ENCODE data around the gene PDE10A.
A peak's percentile ranks its signal among the peaks of the same experiment; 100 is the strongest.

Gene PDE10A

GRCh38 chr6:165345700-165346099, 317.3 kb downstream of the PDE10A start:
- Histone ChIP-seq H3K36me3 (ENCODE audit: insufficient read depth, low read length) (no peaks in the 10 kb centered on the region), H3K4me3 (ENCODE audit: low read length) (no peak overlapping the region), H3K4me1 (ENCODE audit: insufficient read depth, low read length) (no peaks in the 10 kb centered on the region; the same call in 1 of the 2 replicates), H3K27ac (ENCODE audit: low read depth, low read length) (no peak overlapping the region), H3K9ac (ENCODE audit: low read depth, low read length) (no peak overlapping the region), H3K27me3 (ENCODE audit: insufficient read depth, low read length) (no peaks in the 10 kb centered on the region), H3K9me3 (ENCODE audit: insufficient read depth, low read depth, low read length) (peaks cover 12% of the 10 kb centered on the region)
- WGBS: 87% methylated on average over 4 of the region's 4 CpGs

- no peak overlapping the region for H3K4me3 ChIP-seq (ENCODE audit: low read length)
- H3K27ac ChIP-seq (ENCODE audit: low read depth, low read length): no peak overlapping the region
- H3K36me3 ChIP-seq (ENCODE audit: insufficient read depth, low read length): no peaks in the 10 kb centered on the region
- H3K9ac ChIP-seq (ENCODE audit: low read depth, low read length): no peak overlapping the region
- WGBS: 95% methylated on average over 5 of the region's 5 CpGs
- H3K27me3 ChIP-seq (ENCODE audit: insufficient read depth, low read length): no peaks in the 10 kb centered on the region
- H3K4me1 ChIP-seq (ENCODE audit: insufficient read depth, low read length): no peaks in the 10 kb centered on the region; the same call in 1 of the 2 replicates
- no peaks in the 10 kb centered on the region for H3K9me3 ChIP-seq (ENCODE audit: insufficient read depth, low read depth, low read length)
Measured at GRCh38 chr6:165340532-165340931, 322.5 kb downstream of the PDE10A start.

GRCh38 chr6:165325609-165326008, 337.4 kb downstream of the PDE10A start:
- H3K4me3 ChIP-seq (ENCODE audit: low read length): no peak overlapping the region
- no peaks in the 10 kb centered on the region for H3K27me3 ChIP-seq (ENCODE audit: insufficient read depth, low read length)
- H3K9me3 ChIP-seq (ENCODE audit: insufficient read depth, low read depth, low read length): peaks cover 16% of the 10 kb centered on the region
- no peaks in the 10 kb centered on the region for H3K36me3 ChIP-seq (ENCODE audit: insufficient read depth, low read length)
- H3K27ac ChIP-seq (ENCODE audit: low read depth, low read length): no peak overlapping the region
- no peak overlapping the region for H3K9ac ChIP-seq (ENCODE audit: low read depth, low read length)
- H3K4me1 ChIP-seq (ENCODE audit: insufficient read depth, low read length): no peaks in the 10 kb centered on the region
- WGBS: 96% methylated on average over 7 of the region's 7 CpGs

- peaks cover 16% of the 10 kb centered on the region for H3K9me3 ChIP-seq (ENCODE audit: insufficient read depth, low read depth, low read length)
- H3K9ac ChIP-seq (ENCODE audit: low read depth, low read length): no peak overlapping the region
- 84% methylated on average over 1 of the region's 1 CpG for WGBS
- H3K27ac ChIP-seq (ENCODE audit: low read depth, low read length): no peak overlapping the region
- no peaks in the 10 kb centered on the region for H3K4me1 ChIP-seq (ENCODE audit: insufficient read depth, low read length)
- no peaks in the 10 kb centered on the region for H3K36me3 ChIP-seq (ENCODE audit: insufficient read depth, low read length)
- no peak overlapping the region for H3K4me3 ChIP-seq (ENCODE audit: low read length)
- no peaks in the 10 kb centered on the region for H3K27me3 ChIP-seq (ENCODE audit: insufficient read depth, low read length)
Measured at GRCh38 chr6:165321555-165322145, 341.4 kb downstream of the PDE10A start.

GRCh38 chr6:165321150-165321549, 341.9 kb downstream of the PDE10A start:
- Histone ChIP-seq H3K36me3 (ENCODE audit: insufficient read depth, low read length) (no peaks in the 10 kb centered on the region), H3K4me1 (ENCODE audit: insufficient read depth, low read length) (no peaks in the 10 kb centered on the region), H3K27ac (ENCODE audit: low read depth, low read length) (no peak overlapping the region), H3K9me3 (ENCODE audit: insufficient read depth, low read depth, low read length) (peaks cover 16% of the 10 kb centered on the region), H3K4me3 (ENCODE audit: low read length) (no peak overlapping the region), H3K27me3 (ENCODE audit: insufficient read depth, low read length) (no peaks in the 10 kb centered on the region), H3K9ac (ENCODE audit: low read depth, low read length) (no peak overlapping the region)
- WGBS: 82% methylated on average over 3 of the region's 3 CpGs

- no peaks in the 10 kb centered on the region for H3K36me3 ChIP-seq (ENCODE audit: insufficient read depth, low read length)
- H3K9ac ChIP-seq (ENCODE audit: low read depth, low read length): no peak overlapping the region
- peaks cover 16% of the 10 kb centered on the region for H3K9me3 ChIP-seq (ENCODE audit: insufficient read depth, low read depth, low read length)
- H3K27ac ChIP-seq (ENCODE audit: low read depth, low read length): no peak overlapping the region
- H3K27me3 ChIP-seq (ENCODE audit: insufficient read depth, low read length): no peaks in the 10 kb centered on the region
- no peaks in the 10 kb centered on the region for H3K4me1 ChIP-seq (ENCODE audit: insufficient read depth, low read length)
- no peak overlapping the region for H3K4me3 ChIP-seq (ENCODE audit: low read length)
- WGBS: 93% methylated on average over 14 of the region's 14 CpGs
Measured at GRCh38 chr6:165317723-165318122, 345.3 kb downstream of the PDE10A start.

- 15% methylated on average over 34 of the region's 35 CpGs for WGBS
- peaks cover 20% of the 10 kb centered on the region for H3K27me3 ChIP-seq (ENCODE audit: insufficient read depth, low read length)
- peak within 1 kb of the TSS; percentile 67 for H3K9ac ChIP-seq (ENCODE audit: low read depth, low read length)
- H3K9me3 ChIP-seq (ENCODE audit: insufficient read depth, low read depth, low read length): no peaks in the 10 kb centered on the region
- H3K36me3 ChIP-seq (ENCODE audit: insufficient read depth, low read length): no peaks in the 10 kb centered on the region
- peak within 1 kb of the TSS; percentile 78 for H3K4me3 ChIP-seq (ENCODE audit: low read length)
- H3K27ac ChIP-seq (ENCODE audit: low read depth, low read length): no peak within 1 kb of the TSS
- H3K4me1 ChIP-seq (ENCODE audit: insufficient read depth, low read length): 0 out of 2 replicates have a peak, but pooled peaks cover 3% of the 10 kb centered on the region
Measured at GRCh38 chr6:165308926-165309731, 353.9 kb downstream of the PDE10A start, which contains the start of gene C6orf118. TSS of gene C6orf118 (minus strand) at chr6:165309605. CDS start at chr6:165309586, 19 bp downstream.

GRCh38 chr6:165306955-165307354, 356.1 kb downstream of the PDE10A start:
- WGBS: 95% methylated on average over 3 of the region's 3 CpGs
- Histone ChIP-seq H3K36me3 (ENCODE audit: insufficient read depth, low read length) (no peaks in the 10 kb centered on the region), H3K27me3 (ENCODE audit: insufficient read depth, low read length) (peaks cover 20% of the 10 kb centered on the region), H3K9ac (ENCODE audit: low read depth, low read length) (no peak overlapping the region), H3K4me3 (ENCODE audit: low read length) (no peak overlapping the region), H3K9me3 (ENCODE audit: insufficient read depth, low read depth, low read length) (no peaks in the 10 kb centered on the region), H3K27ac (ENCODE audit: low read depth, low read length) (no peak overlapping the region), H3K4me1 (ENCODE audit: insufficient read depth, low read length) (0 out of 2 replicates have a peak, but pooled peaks cover 3% of the 10 kb centered on the region)

- Histone ChIP-seq H3K4me1 (ENCODE audit: insufficient read depth, low read length) (no peaks in the 10 kb centered on the region), H3K36me3 (ENCODE audit: insufficient read depth, low read length) (no peaks in the 10 kb centered on the region), H3K27ac (ENCODE audit: low read depth, low read length) (no peak overlapping the region), H3K9me3 (ENCODE audit: insufficient read depth, low read depth, low read length) (no peaks in the 10 kb centered on the region), H3K9ac (ENCODE audit: low read depth, low read length) (no peak overlapping the region), H3K4me3 (ENCODE audit: low read length) (no peak overlapping the region), H3K27me3 (ENCODE audit: insufficient read depth, low read length) (no peaks in the 10 kb centered on the region)
- 97% methylated on average over 38 of the region's 38 CpGs for WGBS
Measured at GRCh38 chr6:165301372-165302246, 361.4 kb downstream of the PDE10A start.

GRCh38 chr6:165300422-165300936, 362.6 kb downstream of the PDE10A start:
- no peak overlapping the region for H3K27ac ChIP-seq (ENCODE audit: low read depth, low read length)
- H3K36me3 ChIP-seq (ENCODE audit: insufficient read depth, low read length): no peaks in the 10 kb centered on the region
- H3K9me3 ChIP-seq (ENCODE audit: insufficient read depth, low read depth, low read length): no peaks in the 10 kb centered on the region
- no peaks in the 10 kb centered on the region for H3K4me1 ChIP-seq (ENCODE audit: insufficient read depth, low read length)
- H3K9ac ChIP-seq (ENCODE audit: low read depth, low read length): no peak overlapping the region
- 91% methylated on average over 13 of the region's 13 CpGs for WGBS
- no peak overlapping the region for H3K4me3 ChIP-seq (ENCODE audit: low read length)
- H3K27me3 ChIP-seq (ENCODE audit: insufficient read depth, low read length): no peaks in the 10 kb centered on the region
